ENCODE data around the gene IRX1. TPM values are rescaled to one million over a fixed set of nuclear protein-coding genes. Genes with fewer than 3 reads are reported as not detected.

IRX1 gene
- total and polyA plus RNA-seq, 2 of the 13 experiments (the other 11 are each of a cell fraction or from before 2014, with no cell fraction given), result not detected

GRCh38 chr5:3600106-3601060 is 4.8 kb downstream of the IRX1 start:
- Histone ChIP-seq H3K36me3 (replicated peaks in 1 of 2; ENCODE audit: control insufficient read depth in 1 of 2, insufficient read depth in 2 of 2, low read length in 2 of 2) (no peaks in the 10 kb centered on the region), H3K27me3 (ENCODE audit: control insufficient read depth in 1 of 2, insufficient read depth in 2 of 2, low read length in 2 of 2) (peaks cover 0 to 7% of the 10 kb centered on the region in 2 experiments; a peak in 2 of 5 replicates), H4K20me1 (ENCODE audit: insufficient read depth, low read length) (no peaks in the 10 kb centered on the region), H3K4me2 (ENCODE audit: low read depth, low read length) (no peak overlapping the region), H3K27ac (ENCODE audit: extremely low read length, insufficient read depth, low read length) (no peak overlapping the region), H3K4me1 (ENCODE audit: insufficient read depth, low read length) (no peaks in the 10 kb centered on the region), H3K4me3 (replicated peaks in 1 of 3; ENCODE audit: insufficient read depth in 1 of 3, low read depth in 2 of 3, low read length in 3 of 3) (no peak overlapping the region), H3K9ac (ENCODE audit: insufficient read depth, low read depth, low read length) (no peak overlapping the region), H2AFZ (ENCODE audit: low read length) (no peak overlapping the region), H3K79me2 (ENCODE audit: insufficient read depth, low read length) (no peaks in the 10 kb centered on the region), H3K9me3 (ENCODE audit: low read length) (no peaks in the 10 kb centered on the region)
- POLR2A ChIA-PET, result no interaction called here
- ATAC-seq (no peak), DNase-seq (ENCODE audit: low spot score) (no peak), FAIRE-seq (no peak)
- CTCF ChIA-PET (ENCODE audit: low intra/inter-chr PET ratio, low total read pairs), result no interaction called here
- in situ Hi-C loops (cut with HindIII; ENCODE audit: extremely low pct_ligation_motif_present, low pct_unique_long_range_greater_than_20kb), result loop anchor here (10.0 kb wide), 1 partner anchor 1396 kb away; no protein-coding TSS in a partner anchor
- WGBS (ENCODE audit: low lambda C conversion rate), result 49% methylated on average over 39 of the region's 71 CpGs
- no TSS peak for BruUV-seq (replicated peaks)
- intact Hi-C loops (cut with micrococcal nuclease; ENCODE audit: unreplicated experiment), result loop anchor here (5.0 kb wide), 1 partner anchor 1393 kb away; no protein-coding TSS in a partner anchor
- no peak for TF ChIP-seq ZMAT5 (CRISPR knock-in tag; IDR thresholded peaks at IDR 0.05; ENCODE audit: borderline replicate concordance, low read depth)

- FAIRE-seq (no peak), ATAC-seq (no peak), DNase-seq (ENCODE audit: low spot score) (no peak)
- Histone ChIP-seq H3K27ac (ENCODE audit: extremely low read length, insufficient read depth, low read length) (no peak overlapping the region), H3K4me3 (replicated peaks in 1 of 3; ENCODE audit: insufficient read depth in 1 of 3, low read depth in 2 of 3, low read length in 3 of 3) (no peak overlapping the region), H3K4me1 (ENCODE audit: insufficient read depth, low read length) (no peaks in the 10 kb centered on the region), H3K79me2 (ENCODE audit: insufficient read depth, low read length) (no peaks in the 10 kb centered on the region), H3K4me2 (ENCODE audit: low read depth, low read length) (no peak overlapping the region), H4K20me1 (ENCODE audit: insufficient read depth, low read length) (no peaks in the 10 kb centered on the region), H3K9me3 (ENCODE audit: low read length) (no peaks in the 10 kb centered on the region), H3K36me3 (replicated peaks in 1 of 2; ENCODE audit: control insufficient read depth in 1 of 2, insufficient read depth in 2 of 2, low read length in 2 of 2) (no peaks in the 10 kb centered on the region), H2AFZ (ENCODE audit: low read length) (no peak overlapping the region), H3K27me3 (ENCODE audit: control insufficient read depth in 1 of 2, insufficient read depth in 2 of 2, low read length in 2 of 2) (peaks cover 0 to 7% of the 10 kb centered on the region in 2 experiments; a peak in 2 of 5 replicates), H3K9ac (ENCODE audit: insufficient read depth, low read depth, low read length) (no peak overlapping the region)
- CTCF ChIA-PET (ENCODE audit: low intra/inter-chr PET ratio, low total read pairs), result no interaction called here
- 49% methylated on average over 23 of the region's 23 CpGs for WGBS (ENCODE audit: low lambda C conversion rate)
- POLR2A ChIA-PET, result no interaction called here
- intact Hi-C loops (cut with micrococcal nuclease; ENCODE audit: unreplicated experiment) (loop anchor here (5.0 kb wide), 1 partner anchor 1394 kb away; no protein-coding TSS in a partner anchor), in situ Hi-C loops (cut with HindIII; ENCODE audit: extremely low pct_ligation_motif_present, low pct_unique_long_range_greater_than_20kb) (loop anchor here (10.0 kb wide), 1 partner anchor 1396 kb away; no protein-coding TSS in a partner anchor)
- TF ChIP-seq HNRNPK (IDR thresholded peaks at IDR 0.05; ENCODE audit: low read depth, low read length, poor library complexity, severe bottlenecking) (peak; percentile 22), ZNF441 (CRISPR knock-in tag; IDR thresholded peaks at IDR 0.05; ENCODE audit: borderline replicate concordance) (no peak), HOXA9 (CRISPR knock-in tag; IDR thresholded peaks at IDR 0.05; ENCODE audit: borderline replicate concordance) (no peak), POLR2AphosphoS2 (IDR thresholded peaks at IDR 0.05; ENCODE audit: low read depth, low read length) (no peak), ZNF205 (CRISPR knock-in tag; IDR thresholded peaks at IDR 0.05) (no peak)
- BruUV-seq (replicated peaks), result no TSS peak
Measured at GRCh38 chr5:3601061-3601710, 5.6 kb downstream of the IRX1 start.

All from HepG2 (cell line).